ENCODE measurements around the gene TBL1X.

- no peak for TF ChIP-seq MYC (IDR thresholded peaks at IDR 0.05; ENCODE audit: low read depth, low read length)
- TF ChIP-seq, protein P1, sequence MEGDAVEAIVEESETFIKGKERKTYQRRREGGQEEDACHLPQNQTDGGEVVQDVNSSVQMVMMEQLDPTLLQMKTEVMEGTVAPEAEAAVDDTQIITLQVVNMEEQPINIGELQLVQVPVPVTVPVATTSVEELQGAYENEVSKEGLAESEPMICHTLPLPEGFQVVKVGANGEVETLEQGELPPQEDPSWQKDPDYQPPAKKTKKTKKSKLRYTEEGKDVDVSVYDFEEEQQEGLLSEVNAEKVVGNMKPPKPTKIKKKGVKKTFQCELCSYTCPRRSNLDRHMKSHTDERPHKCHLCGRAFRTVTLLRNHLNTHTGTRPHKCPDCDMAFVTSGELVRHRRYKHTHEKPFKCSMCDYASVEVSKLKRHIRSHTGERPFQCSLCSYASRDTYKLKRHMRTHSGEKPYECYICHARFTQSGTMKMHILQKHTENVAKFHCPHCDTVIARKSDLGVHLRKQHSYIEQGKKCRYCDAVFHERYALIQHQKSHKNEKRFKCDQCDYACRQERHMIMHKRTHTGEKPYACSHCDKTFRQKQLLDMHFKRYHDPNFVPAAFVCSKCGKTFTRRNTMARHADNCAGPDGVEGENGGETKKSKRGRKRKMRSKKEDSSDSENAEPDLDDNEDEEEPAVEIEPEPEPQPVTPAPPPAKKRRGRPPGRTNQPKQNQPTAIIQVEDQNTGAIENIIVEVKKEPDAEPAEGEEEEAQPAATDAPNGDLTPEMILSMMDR (IDR thresholded peaks at IDR 0.05; ENCODE audit: low read depth, low read length): no peak
Measured at GRCh38 chrX:9492901-9493300, 28.0 kb downstream of the TBL1X start.

Measured in NB4 (cell line).